GM08714 (cell line): Measurements from ENCODE around the gene OGFOD1.

Experiments
- H3K4me3 ChIP-seq: fragments of 200-500 bp; sonication (Bioruptor generic); 2 replicates; pipeline ENCODE4 v1.5.1; 2014; ENCODE audit warnings: mild to moderate bottlenecking, low read length, inconsistent platforms
- ZNF274 ChIP-seq: IDR thresholded peaks from 2 replicates; pipeline ENCODE4 v1.6.1; 2012; ENCODE audit warnings: mild to moderate bottlenecking, low read depth, low read length

The OGFOD1 gene

DNA sequence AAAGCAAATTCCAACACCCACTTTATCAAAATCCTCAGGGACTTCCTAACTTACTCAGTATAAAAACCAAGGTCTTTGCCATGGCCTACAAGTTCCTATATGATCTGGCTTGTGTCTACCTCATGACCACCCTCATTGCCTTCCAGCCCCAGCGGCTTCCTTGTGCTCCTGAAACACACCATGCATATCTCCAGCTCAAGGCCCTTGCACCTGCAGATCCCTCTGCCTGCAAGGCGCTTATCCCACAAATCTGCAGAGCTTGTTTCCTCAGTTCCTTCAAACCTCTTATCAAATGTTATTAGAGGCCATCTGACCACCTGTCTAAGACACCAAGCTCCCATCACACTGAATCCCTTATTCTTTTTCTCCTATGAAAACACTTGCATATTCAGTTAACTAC is 65.9 kb downstream of the OGFOD1 start:
- no peak for TF ChIP-seq ZNF274
- H3K4me3 ChIP-seq: no peak overlapping the region

GRCh38 chr16:56518425-56518824 is 67.1 kb downstream of the OGFOD1 start:
- H3K4me3 ChIP-seq: no peak overlapping the region
- TF ChIP-seq ZNF274: no peak

GRCh38 chr16:56519459-56520250 is 68.3 kb downstream of the OGFOD1 start, which contains the start of gene BBS2:
Gene BBS2 (minus strand): TSS chr16:56520024. CDS start chr16:56519862, 162 bp downstream.
- TF ChIP-seq ZNF274: no peak

DNA sequence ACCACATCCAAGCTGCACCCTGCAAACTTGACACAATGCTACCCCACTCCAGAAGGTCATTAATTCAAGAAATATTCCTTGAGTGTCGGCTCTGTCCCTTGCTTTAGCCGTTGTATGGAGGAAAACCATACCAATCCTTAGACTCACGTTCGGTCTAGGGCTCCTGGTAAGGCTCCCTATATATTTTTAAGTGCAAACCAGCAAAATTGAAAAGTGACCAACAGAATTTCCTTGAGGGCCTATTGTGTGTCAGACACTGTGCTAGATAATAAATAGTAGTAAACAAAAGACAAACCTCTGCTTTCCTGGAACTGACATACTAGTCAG is 68.9 kb downstream of the OGFOD1 start:
- H3K4me3 ChIP-seq: peak overlapping the region; percentile 80; the same call in 1 of the 2 replicates
- no peak for TF ChIP-seq ZNF274

More at GRCh38 chr16:56519459-56520250, 68.3 kb downstream of the OGFOD1 start, which contains the start of gene BBS2:
- H3K4me3 ChIP-seq: peak within 1 kb of the TSS; percentile 80

DNA sequence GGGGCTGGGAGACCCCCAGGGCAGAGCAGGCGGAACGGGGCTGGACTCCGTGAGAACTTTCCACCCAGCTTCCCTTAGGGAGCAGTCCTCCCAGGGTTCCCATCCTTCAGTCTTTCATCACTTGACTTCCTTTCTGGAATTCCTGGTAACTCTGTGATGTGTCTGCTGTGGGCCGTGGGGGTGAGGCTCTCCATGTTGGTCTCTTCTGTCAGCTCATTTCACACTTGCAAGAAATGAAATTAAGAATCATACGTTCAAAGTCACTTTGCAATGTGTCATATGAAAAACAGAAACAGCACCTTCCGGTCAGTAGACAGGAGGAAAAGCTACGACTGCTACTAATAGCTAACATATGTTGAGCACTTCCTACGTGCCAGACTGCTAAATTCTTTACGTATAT is 73.9 kb downstream of the OGFOD1 start:
- no peak overlapping the region for H3K4me3 ChIP-seq
- no peak for TF ChIP-seq ZNF274
